B cell (primary cell): ENCODE results near the gene C19orf47. TPM values are rescaled to one million over a fixed set of nuclear protein-coding genes. Genes with fewer than 3 reads are reported as not detected.

Source experiments
- ATAC-seq: fragments of 200-7000 bp; cut with Tn5 transposase; one replicate; pipeline ENCODE4 v1.10.0; 2021; ENCODE audit warnings: low read depth, mild to moderate bottlenecking, moderate number of reproducible peaks, moderate library complexity
- CTCF ChIA-PET: fragments of 350-600 bp; sonication (Branson Sonifier 250); formaldehyde crosslinking; loops from one replicate; lab custom pipeline; 2021; ENCODE audit warnings: antibody characterized with exemption, inconsistent platforms; lab: Charles Lee
- POLR2A ChIA-PET: fragments of 350-600 bp; sonication (Branson Sonifier 250); formaldehyde crosslinking; loops from one replicate; lab custom pipeline; 2021; ENCODE audit warnings: antibody characterized with exemption; lab: Charles Lee
- DNase-seq: peaks from one replicate; pipeline ENCODE4 v3.0.0; 2013
- H2AFZ ChIP-seq: 2 replicates; pipeline ENCODE4 v1.6.1; 2012; ENCODE audit warnings: mild to moderate bottlenecking, low read depth, low read length; ENCODE audit not compliant: insufficient read depth, poor library complexity, severe bottlenecking
- H3K27ac ChIP-seq, 2 donors: 1 replicate in 1 of 2; 2 replicates in 1 of 2; pipeline ENCODE4 v1.5.1; 2012 to 2013; ENCODE audit warnings: low read length in 2 of 2, mild to moderate bottlenecking in 2 of 2, moderate library complexity in 1 of 2
- H3K27me3 ChIP-seq, 4 experiments: fragments of 200-600 bp in 1 of 4; sonication (generic) in 1 of 4; replicated peaks in 1 of 4; 1 replicate in 2 of 4; 2 replicates in 2 of 4; pipeline versions ENCODE4 v1.6.1 to v1.7.0; 2013 to 2016; ENCODE audit warnings: low read length in 3 of 4, mild to moderate bottlenecking in 2 of 4, mixed read lengths in 1 of 4, moderate library complexity in 1 of 4; ENCODE audit not compliant: insufficient read depth in 4 of 4, control insufficient read depth in 3 of 4; ENCODE audit errors: control extremely low read depth in 1 of 4
- H3K36me3 ChIP-seq, 2 experiments: replicated peaks in 1 of 2; 1 replicate in 1 of 2; 2 replicates in 1 of 2; pipeline versions ENCODE4 v1.6.1 to v1.7.1; 2013; ENCODE audit warnings: low read length in 1 of 2; ENCODE audit not compliant: insufficient read depth in 2 of 2, control insufficient read depth in 1 of 2; ENCODE audit errors: control extremely low read depth in 1 of 2, extremely low read depth in 1 of 2
- H3K4me1 ChIP-seq, 2 donors: fragments of 200-600 bp in 1 of 2; sonication (generic) in 1 of 2; 1 replicate in 1 of 2; 2 replicates in 1 of 2; pipeline versions ENCODE4 v1.5.1 to v1.6.1; 2013 to 2017; ENCODE audit warnings: low read length in 2 of 2; ENCODE audit not compliant: control insufficient read depth in 2 of 2, insufficient read depth in 2 of 2
- H3K4me2 ChIP-seq: replicated peaks from 2 replicates; pipeline ENCODE3; 2012; ENCODE audit warnings: mild to moderate bottlenecking, low read depth, low read length; ENCODE audit not compliant: poor library complexity, severe bottlenecking
- H3K4me3 ChIP-seq, 5 experiments: fragments of 200-600 bp in 1 of 5; sonication (generic) in 1 of 5; 1 replicate in 3 of 5; 2 replicates in 2 of 5; pipeline versions ENCODE4 v1.5.1 to v1.7.0; 2011 to 2016; ENCODE audit warnings: low read length in 4 of 5, mild to moderate bottlenecking in 4 of 5, low read depth in 2 of 5, control low read depth in 1 of 5, moderate library complexity in 1 of 5; ENCODE audit not compliant: insufficient read depth in 1 of 5; ENCODE audit errors: control extremely low read depth in 1 of 5, extremely low read depth in 1 of 5
- H3K79me2 ChIP-seq: fragments of 200-600 bp; sonication (generic); one replicate; pipeline ENCODE4 v1.6.0; 2016; ENCODE audit warnings: low read length; ENCODE audit not compliant: control insufficient read depth, insufficient read depth
- H3K9ac ChIP-seq: fragments of 200-600 bp; sonication (generic); 2 replicates; pipeline ENCODE4 v1.6.1; 2017; ENCODE audit warnings: mild to moderate bottlenecking, low read length, moderate library complexity
- H3K9me3 ChIP-seq, 3 donors: one replicate each; pipeline versions ENCODE4 v1.6.1 to v1.7.1; 2013; ENCODE audit warnings: low read length in 2 of 3; ENCODE audit not compliant: control insufficient read depth in 2 of 3, insufficient read depth in 1 of 3; ENCODE audit errors: control extremely low read depth in 1 of 3
- H4K20me1 ChIP-seq: 2 replicates; pipeline ENCODE4 v1.6.0; 2012; ENCODE audit warnings: mild to moderate bottlenecking, low read length; ENCODE audit not compliant: insufficient read depth, control insufficient read depth, poor library complexity, severe bottlenecking
- H3K27ac Mint-ChIP-seq: one replicate; pipeline ENCODE4 v1.8.0; 2021; ENCODE audit warnings: mixed read lengths
- H3K27me3 Mint-ChIP-seq: one replicate; pipeline ENCODE4 v1.8.0; 2021; ENCODE audit warnings: mixed read lengths
- H3K4me1 Mint-ChIP-seq: one replicate; pipeline ENCODE4 v1.8.0; 2021; ENCODE audit warnings: mixed read lengths
- H3K4me3 Mint-ChIP-seq: one replicate; pipeline ENCODE4 v1.8.0; 2021; ENCODE audit warnings: mixed read lengths
- H3K9me3 Mint-ChIP-seq: one replicate; pipeline ENCODE4 v1.8.0; 2022; ENCODE audit warnings: mixed read lengths; ENCODE audit not compliant: insufficient read depth
- CTCF ChIP-seq: fragments of 200-600 bp; IDR thresholded peaks from one replicate; pipeline ENCODE4 v1.8.0; 2022; ENCODE audit warnings: antibody characterized with exemption, mild to moderate bottlenecking
- EZH2 ChIP-seq: IDR thresholded peaks from 2 replicates; pipeline ENCODE4 v1.6.1; 2012; ENCODE audit warnings: borderline replicate concordance, low read depth, mild to moderate bottlenecking, moderate library complexity, low read length; ENCODE audit not compliant: insufficient read depth, poor library complexity, severe bottlenecking
- WGBS: methylation state at CpG from one replicate; pipeline ENCODE4 v1.1.5; 2013; ENCODE audit warnings: missing lambda C conversion rate; ENCODE audit not compliant: insufficient coverage; 5-methylcytosine and 5-hydroxymethylcytosine counted together
- intact Hi-C: fragments of 100-400 bp; cut with micrococcal nuclease; formaldehyde crosslinking; loops from one replicate; pipeline ENCODE4 v1.10.0; 2022
- polyA plus RNA-seq: library from polyadenylated mRNA; depleted of rRNA; stranded (reverse); fragments of >200 nt; gene quantifications from 2 replicates; pipeline ENCODE4 v1.2.3, GENCODE V29; 2012
- total RNA-seq, 2 donors: library from RNA; stranded (reverse); fragments of 120-200 nt in 1 of 2; gene quantifications; 1 replicate in 1 of 2; 2 replicates in 1 of 2; pipeline versions ENCODE4 v1.2.3 to v1.2.4, GENCODE V29; 2013 to 2022

Gene C19orf47
- total and polyA plus RNA-seq, 2 donors (not counting 1 experiment from before 2014, with no cell fraction given), result 12.7 to 16.7 TPM

DNA sequence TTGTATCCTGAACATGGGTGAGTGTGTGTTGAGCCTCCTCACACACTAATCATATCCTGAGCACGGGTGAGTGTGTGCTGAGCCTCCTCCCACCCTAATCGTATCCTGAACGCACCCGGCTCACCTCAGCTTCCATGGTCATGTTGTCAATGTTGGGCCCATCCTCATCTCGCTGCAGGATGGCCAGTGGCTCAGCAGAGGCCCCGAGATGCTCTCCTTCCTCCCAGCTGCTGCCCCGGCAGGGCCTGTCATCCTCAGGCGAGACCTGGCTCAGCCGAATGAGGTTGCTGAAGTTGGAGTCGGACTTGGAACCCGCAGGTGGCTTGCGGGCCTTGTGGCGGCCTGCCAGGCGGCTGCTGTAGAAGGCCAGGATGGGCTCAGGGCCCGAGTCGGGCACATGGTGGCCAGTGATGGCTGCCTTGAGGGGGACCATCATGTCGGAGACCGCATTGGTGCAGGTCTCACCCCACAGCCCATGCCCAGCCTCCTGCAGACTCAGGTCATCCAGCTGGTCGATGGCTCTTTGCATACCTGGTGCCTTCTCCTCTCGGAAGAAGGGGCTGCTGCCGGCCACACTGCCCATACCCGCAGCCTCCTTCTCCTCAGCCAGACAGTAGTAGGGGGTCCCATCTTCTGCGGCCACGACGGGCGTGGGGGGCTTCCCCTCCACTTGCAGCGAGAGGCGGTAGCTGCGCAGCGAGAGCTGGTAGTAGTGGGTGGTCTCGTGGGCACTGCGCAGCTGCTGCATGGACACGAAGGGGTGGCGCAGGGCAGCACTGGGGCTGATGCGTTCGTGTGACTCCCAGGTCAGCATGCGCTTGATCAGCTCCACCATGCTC is 32.2 kb upstream of the C19orf47 start:
- DNase-seq (no peak), ATAC-seq (no peak)
- peaks cover 0 to 2% of the 10 kb centered on the region in 2 experiments for H3K36me3 ChIP-seq
- POLR2A ChIA-PET, result no interaction called here
- no peaks in the 10 kb centered on the region for H3K27me3 Mint-ChIP-seq
- H3K27me3 ChIP-seq, result peaks cover 0 to 3% (median 0%) of the 10 kb centered on the region in 4 experiments
- no peak overlapping the region for H3K27ac ChIP-seq
- no peak overlapping the region for H2AFZ ChIP-seq
- no peaks in the 10 kb centered on the region for H3K79me2 ChIP-seq
- 96% methylated on average over 35 of the region's 37 CpGs for WGBS
- no peak overlapping the region for H3K4me2 ChIP-seq
- H3K4me1 Mint-ChIP-seq, result no peaks in the 10 kb centered on the region
- intact Hi-C loops, result no loop called here
- TF ChIP-seq EZH2 (no peak), CTCF (no peak)
- H3K4me3 ChIP-seq, result no peak overlapping the region
- no peak overlapping the region for H3K27ac Mint-ChIP-seq
- no peak overlapping the region for H3K9ac ChIP-seq
- CTCF ChIA-PET, result no interaction called here
- no peak overlapping the region for H3K4me3 Mint-ChIP-seq
- no peaks in the 10 kb centered on the region for H4K20me1 ChIP-seq
- no peaks in the 10 kb centered on the region for H3K9me3 ChIP-seq
- H3K9me3 Mint-ChIP-seq, result no peaks in the 10 kb centered on the region
- no peaks in the 10 kb centered on the region for H3K4me1 ChIP-seq

DNA sequence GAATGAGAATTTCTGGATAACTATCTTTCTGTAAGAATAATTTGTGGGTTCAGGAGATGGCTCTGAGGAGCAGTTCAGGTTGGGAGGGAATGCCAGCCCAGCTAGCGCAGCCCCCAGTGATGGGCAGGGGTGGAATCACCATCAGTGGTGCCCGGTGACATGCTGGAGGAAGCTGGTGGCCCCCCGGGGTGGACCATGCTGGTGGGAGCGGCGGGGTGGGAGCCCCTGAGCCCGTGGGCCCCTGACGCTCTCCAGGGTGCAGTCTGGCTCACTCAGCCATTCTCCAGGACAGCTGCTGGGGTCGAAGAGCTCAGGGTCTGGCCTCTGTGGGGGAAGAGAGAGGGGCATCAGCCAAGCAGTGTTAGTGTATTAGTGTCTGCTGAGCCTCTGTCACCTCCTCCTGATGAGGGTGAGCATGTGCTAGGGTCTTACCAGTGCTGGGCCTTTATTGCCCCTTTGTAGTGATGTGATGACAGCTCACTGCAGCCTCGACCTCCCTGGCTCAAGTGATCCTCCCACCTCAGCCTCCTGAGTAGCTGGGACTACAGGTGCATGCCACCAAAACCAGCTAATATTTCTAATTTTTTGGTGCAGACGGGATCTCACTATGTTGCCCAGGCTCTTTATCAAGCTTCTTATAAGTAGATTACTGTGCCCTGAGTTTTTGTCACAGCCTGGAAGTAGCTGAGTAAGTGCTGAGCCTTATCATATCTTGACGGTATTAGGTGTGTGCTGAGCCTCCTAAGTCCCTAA is 31.4 kb upstream of the C19orf47 start:
- TF ChIP-seq CTCF (no peak), EZH2 (no peak)
- no peaks in the 10 kb centered on the region for H3K9me3 Mint-ChIP-seq
- no peaks in the 10 kb centered on the region for H3K4me1 Mint-ChIP-seq

More for the DNA sequence above, 31.4 kb upstream of the C19orf47 start:
- Histone ChIP-seq H3K4me3 (no peak overlapping the region), H3K9me3 (no peaks in the 10 kb centered on the region), H3K9ac (no peak overlapping the region), H3K27ac (no peak overlapping the region), H3K36me3 (peaks cover 0 to 2% of the 10 kb centered on the region in 2 experiments), H2AFZ (no peak overlapping the region), H4K20me1 (no peaks in the 10 kb centered on the region), H3K79me2 (no peaks in the 10 kb centered on the region), H3K4me2 (no peak overlapping the region), H3K4me1 (no peaks in the 10 kb centered on the region), H3K27me3 (no peaks in the 10 kb centered on the region)
- DNase-seq, result no peak
- intact Hi-C loops, result no loop called here
- Mint-ChIP-seq H3K27ac (no peak overlapping the region), H3K4me3 (no peak overlapping the region), H3K27me3 (no peaks in the 10 kb centered on the region)
- ChIA-PET POLR2A (no interaction called here), CTCF (no interaction called here)
- no peak for ATAC-seq
- 87% methylated on average over 10 of the region's 11 CpGs for WGBS
